PC-9 (cell line): ENCODE data around the gene CTXND1.

Source experiments
- CTCF ChIP-seq: fragments of 200-600 bp; sonication (generic); conservative IDR thresholded peaks from 2 replicates; pipeline ENCODE4 v1.6.1; 2017; ENCODE audit warnings: mixed run types, antibody characterized with exemption, mild to moderate bottlenecking, moderate library complexity
- EZH2 ChIP-seq: fragments of 200-600 bp; sonication (generic); IDR thresholded peaks from 2 replicates; pipeline ENCODE4 v1.8.0; 2017; ENCODE audit warnings: antibody characterized with exemption, low read depth

- no peak for TF ChIP-seq CTCF
- TF ChIP-seq EZH2: no peak
Measured at GRCh38 chr15:80179025-80179759, 72.8 kb downstream of the CTXND1 start.
